ENCODE results near the gene CYB561D2. TPM values are rescaled to one million over a fixed set of nuclear protein-coding genes. Genes with fewer than 3 reads are reported as not detected.
A peak's percentile ranks its signal among the peaks of the same experiment; 100 is the strongest.

CYB561D2 gene
- polyA plus RNA-seq, 1 donor from 2014 or later: 21.2 TPM

DNA sequence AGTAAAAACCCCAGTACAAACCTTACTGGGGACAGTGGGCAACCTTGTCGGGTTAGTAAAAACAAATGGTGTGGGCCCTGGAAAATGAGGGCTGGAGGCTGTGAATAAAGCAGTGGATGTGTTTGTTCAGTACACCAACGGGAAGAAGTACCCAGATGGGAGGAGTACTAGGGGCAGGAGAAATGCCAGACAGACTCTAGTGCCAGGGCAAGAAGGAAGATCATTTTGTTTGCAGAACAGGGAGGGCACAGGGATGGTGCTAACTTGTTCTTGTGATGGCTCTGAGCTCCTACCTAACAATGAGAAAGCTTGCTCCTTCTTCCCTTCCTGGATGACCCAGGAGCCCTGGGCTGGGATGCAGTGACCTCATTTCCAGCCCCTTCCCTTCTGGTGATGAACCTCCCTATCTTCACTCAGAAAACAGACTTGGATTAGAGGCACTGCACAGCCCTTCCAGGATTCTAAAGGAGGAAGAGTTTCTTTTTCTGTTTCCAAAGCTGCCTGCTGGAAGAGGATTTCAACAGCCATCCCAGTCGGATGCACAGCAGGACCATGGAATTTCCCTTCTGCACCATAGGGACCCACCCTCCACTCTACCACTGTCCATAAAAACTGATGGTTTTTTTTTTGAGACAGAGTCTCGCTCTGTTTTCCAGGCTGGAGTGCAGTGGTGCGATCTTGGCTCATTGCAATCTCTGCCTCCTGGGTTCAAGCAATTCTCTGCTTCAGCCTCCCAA, 16.2 kb upstream of the CYB561D2 start:
- Histone ChIP-seq H3K36me3 (ENCODE audit: insufficient read depth, low read length) (no peaks in the 10 kb centered on the region), H3K79me2 (replicated peaks; ENCODE audit: insufficient read depth, low read length) (peaks cover 24% of the 10 kb centered on the region), H3K27me3 (ENCODE audit: insufficient read depth, low read depth, low read length) (no peaks in the 10 kb centered on the region), H3K27ac (ENCODE audit: low read length) (no peak overlapping the region), H3K9me3 (ENCODE audit: low read length) (no peaks in the 10 kb centered on the region), H3K9ac (ENCODE audit: low read length) (no peak overlapping the region), H2AFZ (ENCODE audit: low read depth, low read length) (no peak overlapping the region), H3K4me3 (ENCODE audit: low read length) (no peak overlapping the region), H4K20me1 (ENCODE audit: insufficient read depth) (no peaks in the 10 kb centered on the region), H3K4me2 (ENCODE audit: low read length) (no peak overlapping the region), H3F3A (ENCODE audit: insufficient read depth, low read length, poor library complexity, severe bottlenecking) (no peaks in the 10 kb centered on the region), H3K9me2 (ENCODE audit: insufficient read depth, low read length) (no peaks in the 10 kb centered on the region)
- TF ChIP-seq POLR2AphosphoS5 (IDR thresholded peaks at IDR 0.05): no peak
- TF ChIP-seq MXI1 (conservative IDR thresholded peaks at IDR 0.05; ENCODE audit: poor library complexity, severe bottlenecking): no peak
- no peak for TF ChIP-seq SMC3 (conservative IDR thresholded peaks at IDR 0.05; ENCODE audit: poor library complexity)
- no peak for TF ChIP-seq RAD21 (conservative IDR thresholded peaks at IDR 0.05)
- no peak for TF ChIP-seq EP300 (conservative IDR thresholded peaks at IDR 0.05; ENCODE audit: poor library complexity, severe bottlenecking)
- TF ChIP-seq, protein P1, sequence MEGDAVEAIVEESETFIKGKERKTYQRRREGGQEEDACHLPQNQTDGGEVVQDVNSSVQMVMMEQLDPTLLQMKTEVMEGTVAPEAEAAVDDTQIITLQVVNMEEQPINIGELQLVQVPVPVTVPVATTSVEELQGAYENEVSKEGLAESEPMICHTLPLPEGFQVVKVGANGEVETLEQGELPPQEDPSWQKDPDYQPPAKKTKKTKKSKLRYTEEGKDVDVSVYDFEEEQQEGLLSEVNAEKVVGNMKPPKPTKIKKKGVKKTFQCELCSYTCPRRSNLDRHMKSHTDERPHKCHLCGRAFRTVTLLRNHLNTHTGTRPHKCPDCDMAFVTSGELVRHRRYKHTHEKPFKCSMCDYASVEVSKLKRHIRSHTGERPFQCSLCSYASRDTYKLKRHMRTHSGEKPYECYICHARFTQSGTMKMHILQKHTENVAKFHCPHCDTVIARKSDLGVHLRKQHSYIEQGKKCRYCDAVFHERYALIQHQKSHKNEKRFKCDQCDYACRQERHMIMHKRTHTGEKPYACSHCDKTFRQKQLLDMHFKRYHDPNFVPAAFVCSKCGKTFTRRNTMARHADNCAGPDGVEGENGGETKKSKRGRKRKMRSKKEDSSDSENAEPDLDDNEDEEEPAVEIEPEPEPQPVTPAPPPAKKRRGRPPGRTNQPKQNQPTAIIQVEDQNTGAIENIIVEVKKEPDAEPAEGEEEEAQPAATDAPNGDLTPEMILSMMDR (IDR thresholded peaks at IDR 0.05; ENCODE audit: poor library complexity, severe bottlenecking): no peak
- no peak for TF ChIP-seq EZH2 (IDR thresholded peaks at IDR 0.05; ENCODE audit: borderline replicate concordance, insufficient read depth, low read length, poor library complexity, severe bottlenecking)
- TF ChIP-seq, protein P2, sequence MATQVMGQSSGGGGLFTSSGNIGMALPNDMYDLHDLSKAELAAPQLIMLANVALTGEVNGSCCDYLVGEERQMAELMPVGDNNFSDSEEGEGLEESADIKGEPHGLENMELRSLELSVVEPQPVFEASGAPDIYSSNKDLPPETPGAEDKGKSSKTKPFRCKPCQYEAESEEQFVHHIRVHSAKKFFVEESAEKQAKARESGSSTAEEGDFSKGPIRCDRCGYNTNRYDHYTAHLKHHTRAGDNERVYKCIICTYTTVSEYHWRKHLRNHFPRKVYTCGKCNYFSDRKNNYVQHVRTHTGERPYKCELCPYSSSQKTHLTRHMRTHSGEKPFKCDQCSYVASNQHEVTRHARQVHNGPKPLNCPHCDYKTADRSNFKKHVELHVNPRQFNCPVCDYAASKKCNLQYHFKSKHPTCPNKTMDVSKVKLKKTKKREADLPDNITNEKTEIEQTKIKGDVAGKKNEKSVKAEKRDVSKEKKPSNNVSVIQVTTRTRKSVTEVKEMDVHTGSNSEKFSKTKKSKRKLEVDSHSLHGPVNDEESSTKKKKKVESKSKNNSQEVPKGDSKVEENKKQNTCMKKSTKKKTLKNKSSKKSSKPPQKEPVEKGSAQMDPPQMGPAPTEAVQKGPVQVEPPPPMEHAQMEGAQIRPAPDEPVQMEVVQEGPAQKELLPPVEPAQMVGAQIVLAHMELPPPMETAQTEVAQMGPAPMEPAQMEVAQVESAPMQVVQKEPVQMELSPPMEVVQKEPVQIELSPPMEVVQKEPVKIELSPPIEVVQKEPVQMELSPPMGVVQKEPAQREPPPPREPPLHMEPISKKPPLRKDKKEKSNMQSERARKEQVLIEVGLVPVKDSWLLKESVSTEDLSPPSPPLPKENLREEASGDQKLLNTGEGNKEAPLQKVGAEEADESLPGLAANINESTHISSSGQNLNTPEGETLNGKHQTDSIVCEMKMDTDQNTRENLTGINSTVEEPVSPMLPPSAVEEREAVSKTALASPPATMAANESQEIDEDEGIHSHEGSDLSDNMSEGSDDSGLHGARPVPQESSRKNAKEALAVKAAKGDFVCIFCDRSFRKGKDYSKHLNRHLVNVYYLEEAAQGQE (IDR thresholded peaks at IDR 0.05; ENCODE audit: borderline replicate concordance): no peak
- TF ChIP-seq TAF1 (IDR thresholded peaks at IDR 0.05; ENCODE audit: low read depth): no peak

DNA sequence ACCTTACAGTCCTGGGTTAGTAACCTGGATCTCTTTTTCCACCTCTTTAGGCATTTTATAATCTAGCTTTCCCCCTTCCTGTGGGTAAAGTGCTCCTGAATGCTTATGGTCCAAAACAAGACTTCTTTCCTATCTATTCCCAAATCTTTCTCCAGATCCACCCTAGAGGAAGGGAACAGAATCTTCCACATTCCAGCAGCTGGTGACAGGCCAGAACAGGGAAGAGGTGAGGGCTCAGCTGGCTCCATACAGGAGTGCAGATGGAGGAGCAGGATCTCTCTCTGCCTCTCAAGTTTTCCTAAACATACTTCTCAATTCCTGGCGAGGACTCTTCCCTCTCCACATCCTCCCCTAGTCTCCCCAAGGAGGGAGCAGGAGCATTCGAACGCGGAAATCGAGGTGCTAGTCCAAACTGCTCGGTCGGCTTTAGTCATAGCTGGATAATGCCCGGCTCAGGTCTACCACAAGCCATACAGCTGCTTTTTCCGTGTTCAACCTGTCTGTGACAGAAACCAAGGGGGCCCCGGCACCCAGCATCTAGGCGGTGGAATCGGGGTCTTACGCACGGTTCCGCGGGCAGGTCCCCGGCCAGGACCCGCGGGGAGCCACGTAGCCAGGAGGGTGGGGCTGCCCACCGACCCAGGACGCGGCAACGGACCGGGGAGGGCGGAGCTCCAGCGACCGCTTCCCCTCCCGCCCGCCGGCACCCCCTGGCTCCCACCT, 14.0 kb upstream of the CYB561D2 start:
- TF ChIP-seq EP300 (conservative IDR thresholded peaks at IDR 0.05; ENCODE audit: poor library complexity, severe bottlenecking): no peak
- TF ChIP-seq SMC3 (conservative IDR thresholded peaks at IDR 0.05; ENCODE audit: poor library complexity): peak; percentile 28
- TF ChIP-seq, protein P2 (IDR thresholded peaks at IDR 0.05; ENCODE audit: borderline replicate concordance): peak; percentile 18
- Histone ChIP-seq H3K9me3 (ENCODE audit: low read length) (no peaks in the 10 kb centered on the region), H3K4me3 (ENCODE audit: low read length) (peak overlapping the region; percentile 95), H3K36me3 (ENCODE audit: insufficient read depth, low read length) (no peaks in the 10 kb centered on the region), H3F3A (ENCODE audit: insufficient read depth, low read length, poor library complexity, severe bottlenecking) (no peaks in the 10 kb centered on the region), H2AFZ (ENCODE audit: low read depth, low read length) (peak overlapping the region; percentile 69), H3K27me3 (ENCODE audit: insufficient read depth, low read depth, low read length) (peaks cover 21% of the 10 kb centered on the region), H3K27ac (ENCODE audit: low read length) (peak overlapping the region; percentile 95), H3K79me2 (replicated peaks; ENCODE audit: insufficient read depth, low read length) (peaks cover 24% of the 10 kb centered on the region), H3K4me2 (ENCODE audit: low read length) (peak overlapping the region; percentile 100), H3K9ac (ENCODE audit: low read length) (peak overlapping the region; percentile 96), H4K20me1 (ENCODE audit: insufficient read depth) (no peaks in the 10 kb centered on the region), H3K9me2 (ENCODE audit: insufficient read depth, low read length) (no peaks in the 10 kb centered on the region)

Data from neural cell (in vitro differentiated cells).